ENCODE data around the gene SELENOO. TPM values are rescaled to one million over a fixed set of nuclear protein-coding genes. Genes with fewer than 3 reads are reported as not detected.

The SELENOO gene
- total and polyA plus RNA-seq, 8 donors, result 18.5 to 28.9 (median 21.8) TPM

DNA sequence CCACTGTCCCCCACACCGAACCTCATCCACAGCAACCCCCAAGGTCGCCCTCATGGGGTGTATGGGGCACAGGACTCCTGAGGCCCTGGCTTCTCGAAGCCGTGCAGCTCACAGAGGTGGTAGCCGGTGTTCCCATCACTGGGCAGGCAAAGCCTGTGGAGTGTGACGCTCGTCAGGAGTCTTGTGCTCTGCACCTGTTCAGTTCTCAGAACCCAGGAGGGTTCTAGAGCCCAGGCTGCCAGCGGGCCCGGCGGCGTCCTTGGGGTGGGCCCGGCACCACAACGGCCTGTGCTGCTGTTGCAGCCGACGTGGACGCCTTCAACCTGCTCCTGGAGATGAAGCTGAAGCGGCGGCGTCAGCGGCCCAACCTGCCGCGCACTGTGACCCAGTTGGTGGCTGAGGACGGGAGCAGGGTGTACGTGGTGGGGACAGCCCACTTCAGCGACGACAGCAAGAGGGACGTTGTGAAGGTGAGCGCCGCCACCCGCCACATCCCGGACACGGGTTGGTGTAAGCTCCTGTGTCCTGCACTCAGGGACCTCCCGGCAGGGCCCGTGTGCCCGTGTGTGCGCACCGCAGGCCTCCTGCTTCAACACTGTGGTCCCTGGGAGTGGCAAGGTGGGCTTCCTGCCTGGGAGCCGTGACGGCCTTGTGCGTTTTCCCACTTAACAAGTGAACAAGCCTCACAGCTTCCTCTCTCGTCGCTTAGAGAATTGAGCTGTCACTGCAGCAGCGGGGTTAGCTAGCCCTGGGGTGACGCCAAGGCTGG is 6.6 kb upstream of the SELENOO start:
- Histone ChIP-seq H3K4me1 (peaks cover 9 to 42% of the 10 kb centered on the region in 2 donors), H3K4me3 (no peak overlapping the region), H3K27ac (no peak overlapping the region), H3K9me3 (no peaks in the 10 kb centered on the region), H3K36me3 (peaks cover 0 to 64% of the 10 kb centered on the region in 2 donors), H3K27me3 (no peaks in the 10 kb centered on the region)
- DNase-seq (no peak), ATAC-seq (no peak)
- intact Hi-C loops (cut with DNase I), result no loop called here
- no peak for TF ChIP-seq CTCF (IDR thresholded peaks at IDR 0.05)

DNA sequence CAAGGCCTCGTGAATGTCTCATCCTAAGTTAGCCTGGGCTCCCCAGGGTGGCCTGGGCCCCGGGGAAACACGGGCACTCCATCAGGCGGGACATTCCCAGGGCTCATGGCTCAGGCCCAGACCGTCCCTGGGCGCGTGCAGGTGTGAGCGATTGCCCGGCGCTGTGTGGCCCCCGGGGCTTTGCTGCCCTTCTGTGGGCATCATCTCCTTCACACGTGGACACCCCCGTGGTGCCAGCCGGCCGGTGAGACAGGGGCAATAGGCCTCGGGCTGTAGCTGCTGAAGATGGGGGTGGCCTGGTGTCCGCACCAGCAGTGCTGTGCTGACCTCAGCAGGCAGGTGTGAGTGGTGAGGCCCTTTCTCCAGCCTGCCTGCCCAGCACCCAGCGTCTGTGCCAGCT is 4.6 kb upstream of the SELENOO start:
- Histone ChIP-seq H3K4me3 (no peak overlapping the region), H3K27ac (no peak overlapping the region), H3K9me3 (no peaks in the 10 kb centered on the region), H3K36me3 (peaks cover 0 to 65% of the 10 kb centered on the region in 2 donors), H3K27me3 (no peaks in the 10 kb centered on the region), H3K4me1 (peaks cover 4 to 36% of the 10 kb centered on the region in 2 donors)
- intact Hi-C loops (cut with DNase I), result no loop called here
- no peak for ATAC-seq
- no peak for DNase-seq
- TF ChIP-seq CTCF (IDR thresholded peaks at IDR 0.05), result no peak

DNA sequence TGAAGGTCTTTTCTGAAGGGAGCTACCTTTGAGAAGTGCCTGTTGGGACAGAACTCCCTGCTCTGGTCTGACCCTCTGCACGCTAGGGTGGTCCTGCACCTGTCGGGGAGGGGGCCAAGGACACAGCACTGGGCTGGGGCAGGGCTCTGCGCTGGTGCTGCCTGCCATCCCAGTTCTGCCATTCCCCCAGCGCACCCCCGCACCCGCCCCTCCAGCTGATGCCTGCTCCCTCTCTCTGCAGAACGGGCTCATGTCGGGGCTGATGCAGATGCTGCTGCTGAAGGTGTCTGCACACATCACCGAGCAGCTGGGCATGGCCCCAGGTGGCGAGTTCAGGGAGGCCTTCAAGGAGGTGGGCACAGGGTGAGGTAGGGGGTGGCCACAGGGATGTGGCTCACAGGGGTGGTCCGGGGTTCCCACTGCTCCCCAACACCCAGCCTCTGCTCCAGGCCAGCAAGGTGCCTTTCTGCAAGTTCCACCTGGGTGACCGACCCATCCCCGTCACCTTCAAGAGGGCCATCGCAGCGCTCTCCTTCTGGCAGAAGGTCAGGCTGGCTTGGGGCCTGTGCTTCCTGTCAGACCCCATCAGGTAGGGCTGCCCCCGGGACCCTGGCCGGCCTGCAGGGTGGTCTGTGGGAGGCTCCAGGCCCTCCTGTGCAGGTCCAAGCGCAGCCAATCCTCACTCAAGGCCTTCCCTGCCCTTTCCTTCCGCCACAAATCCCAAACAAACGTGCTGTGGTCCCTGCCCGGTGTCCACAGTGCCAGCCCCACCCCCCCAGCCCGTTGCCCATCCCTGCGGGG is 3.6 kb upstream of the SELENOO start:
- intact Hi-C loops (cut with DNase I), result no loop called here
- DNase-seq (no peak), ATAC-seq (no peak)
- H3K9me3 ChIP-seq, result no peaks in the 10 kb centered on the region
- H3K4me3 ChIP-seq, result no peak overlapping the region
- peaks cover 0 to 65% of the 10 kb centered on the region in 2 donors for H3K36me3 ChIP-seq
- no peak for TF ChIP-seq CTCF (IDR thresholded peaks at IDR 0.05)
- H3K27ac ChIP-seq, result no peak overlapping the region
- no peaks in the 10 kb centered on the region for H3K27me3 ChIP-seq
- H3K4me1 ChIP-seq, result peaks cover 8 to 33% of the 10 kb centered on the region in 2 donors

DNA sequence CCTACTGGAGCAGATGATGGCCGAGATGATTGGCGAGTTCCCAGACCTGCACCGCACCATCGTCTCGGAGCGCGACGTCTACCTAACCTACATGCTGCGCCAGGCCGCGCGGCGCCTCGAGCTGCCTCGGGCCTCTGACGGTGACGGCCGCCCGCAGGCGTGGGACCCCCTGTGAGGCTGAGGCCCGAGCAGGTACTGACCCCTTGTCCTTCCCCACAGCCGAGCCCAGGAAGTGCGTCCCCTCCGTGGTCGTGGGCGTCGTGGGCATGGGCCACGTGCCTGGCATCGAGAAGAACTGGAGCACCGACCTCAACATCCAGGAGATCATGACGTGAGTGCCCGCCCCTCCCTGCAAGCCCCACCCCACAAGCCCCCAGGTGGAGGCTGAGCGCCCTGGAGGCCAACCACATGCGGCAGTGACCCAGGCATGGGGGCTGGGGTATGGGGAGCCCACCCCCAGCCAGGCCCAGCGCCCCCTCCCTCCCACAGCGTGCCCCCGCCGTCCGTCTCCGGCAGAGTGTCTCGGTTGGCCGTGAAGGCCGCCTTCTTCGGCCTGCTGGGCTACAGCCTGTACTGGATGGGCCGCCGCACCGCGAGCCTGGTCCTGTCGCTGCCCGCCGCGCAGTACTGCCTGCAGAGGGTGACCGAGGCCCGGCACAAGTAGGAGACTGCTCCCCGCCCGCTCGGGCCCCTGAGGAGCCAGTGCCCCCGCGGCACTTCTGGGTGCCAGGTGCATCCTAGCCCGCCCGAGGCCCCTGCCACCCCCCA is 2.8 kb upstream of the SELENOO start:
- intact Hi-C loops (cut with DNase I), result no loop called here
- no peaks in the 10 kb centered on the region for H3K9me3 ChIP-seq
- DNase-seq, result no peak
- no peak for ATAC-seq
- H3K36me3 ChIP-seq, result peaks cover 0 to 63% of the 10 kb centered on the region in 2 donors
- no peak overlapping the region for H3K4me3 ChIP-seq
- peaks cover 8 to 33% of the 10 kb centered on the region in 2 donors for H3K4me1 ChIP-seq
- H3K27me3 ChIP-seq, result no peaks in the 10 kb centered on the region
- no peak overlapping the region for H3K27ac ChIP-seq
- no peak for TF ChIP-seq CTCF (IDR thresholded peaks at IDR 0.05)
